Measurements from ENCODE around the gene PKLR. TPM values are rescaled to one million over a fixed set of nuclear protein-coding genes. Genes with fewer than 3 reads are reported as not detected.
"Not testable (repeated sequence)": the region's sequence is repeated elsewhere in the genome, so short reads cannot be mapped to it uniquely, and the experiment has no call there.

The PKLR gene
- under 1 TPM; 0.02 to 0.04 TPM for polyA plus RNA-seq

GRCh38 chr1:155301342-155301841, at the start of gene PKLR:
Gene PKLR, minus strand, starts transcription at chr1:155301438. Its CDS starts 43 bp downstream, at chr1:155301395.
- 85 to 91% methylated on average over 5 of the region's 5 CpGs for WGBS, 2 donors
- Histone ChIP-seq H3K4me3 (ENCODE audit: low read depth in 1 of 2, low read length in 2 of 2) (no peak within 1 kb of the TSS), H3K27ac (ENCODE audit: low read depth in 2 of 2, low read length in 1 of 2) (no peak within 1 kb of the TSS), H3K36me3 (ENCODE audit: control insufficient read depth in 2 of 2, insufficient read depth in 2 of 2, low read length in 1 of 2) (no peaks in the 10 kb centered on the region), H3K27me3 (ENCODE audit: control insufficient read depth in 1 of 2, insufficient read depth in 2 of 2, low read length in 2 of 2) (no peaks in the 10 kb centered on the region), H3K4me1 (ENCODE audit: control insufficient read depth in 2 of 2, insufficient read depth in 2 of 2, low read length in 1 of 2) (peaks cover 0 to 5% of the 10 kb centered on the region in 2 donors), H3K9me3 (ENCODE audit: control insufficient read depth in 2 of 2, insufficient read depth in 1 of 2, low read depth in 1 of 2, low read length in 1 of 2) (no peaks in the 10 kb centered on the region)

GRCh38 chr1:155342842-155343241, 41.6 kb upstream of the PKLR start:
- peaks cover 18 to 28% of the 10 kb centered on the region in 2 donors for H3K36me3 ChIP-seq (ENCODE audit: control insufficient read depth in 2 of 2, insufficient read depth in 2 of 2, low read length in 1 of 2)
- H3K27ac ChIP-seq (ENCODE audit: low read depth in 2 of 2, low read length in 1 of 2): no peak overlapping the region
- no peaks in the 10 kb centered on the region for H3K27me3 ChIP-seq (ENCODE audit: control insufficient read depth in 1 of 2, insufficient read depth in 2 of 2, low read length in 2 of 2)
- no peaks in the 10 kb centered on the region for H3K4me1 ChIP-seq (ENCODE audit: control insufficient read depth in 2 of 2, insufficient read depth in 2 of 2, low read length in 1 of 2)
- H3K4me3 ChIP-seq (ENCODE audit: low read depth in 1 of 2, low read length in 2 of 2): no peak overlapping the region
- H3K9me3 ChIP-seq (ENCODE audit: control insufficient read depth in 2 of 2, insufficient read depth in 1 of 2, low read depth in 1 of 2, low read length in 1 of 2): no peaks in the 10 kb centered on the region
- 87 to 92% methylated on average over 3 of the region's 3 CpGs for WGBS, 2 donors

GRCh38 chr1:155339515-155340097, 38.4 kb upstream of the PKLR start:
- Histone ChIP-seq H3K36me3 (ENCODE audit: control insufficient read depth in 2 of 2, insufficient read depth in 2 of 2, low read length in 1 of 2) (peaks cover 30 to 32% of the 10 kb centered on the region in 2 donors), H3K27me3 (ENCODE audit: control insufficient read depth in 1 of 2, insufficient read depth in 2 of 2, low read length in 2 of 2) (no peaks in the 10 kb centered on the region), H3K4me1 (ENCODE audit: control insufficient read depth in 2 of 2, insufficient read depth in 2 of 2, low read length in 1 of 2) (no peaks in the 10 kb centered on the region), H3K27ac (ENCODE audit: low read depth in 2 of 2, low read length in 1 of 2) (no peak overlapping the region), H3K4me3 (ENCODE audit: low read depth in 1 of 2, low read length in 2 of 2) (no peak overlapping the region), H3K9me3 (ENCODE audit: control insufficient read depth in 2 of 2, insufficient read depth in 1 of 2, low read depth in 1 of 2, low read length in 1 of 2) (no peaks in the 10 kb centered on the region)
- 93% methylated on average over 8 of the region's 8 CpGs for WGBS, 2 donors

- Histone ChIP-seq H3K36me3 (ENCODE audit: control insufficient read depth in 2 of 2, insufficient read depth in 2 of 2, low read length in 1 of 2) (peaks cover 26% of the 10 kb centered on the region in 2 donors), H3K27ac (ENCODE audit: low read depth in 2 of 2, low read length in 1 of 2) (no peak overlapping the region), H3K27me3 (ENCODE audit: control insufficient read depth in 1 of 2, insufficient read depth in 2 of 2, low read length in 2 of 2) (no peaks in the 10 kb centered on the region), H3K9me3 (ENCODE audit: control insufficient read depth in 2 of 2, insufficient read depth in 1 of 2, low read depth in 1 of 2, low read length in 1 of 2) (no peaks in the 10 kb centered on the region), H3K4me3 (ENCODE audit: low read depth in 1 of 2, low read length in 2 of 2) (no peak overlapping the region), H3K4me1 (ENCODE audit: control insufficient read depth in 2 of 2, insufficient read depth in 2 of 2, low read length in 1 of 2) (no peaks in the 10 kb centered on the region)
- WGBS, 2 donors: 60 to 67% methylated on average over 1 of the region's 1 CpG
Measured at GRCh38 chr1:155334962-155335361, 33.7 kb upstream of the PKLR start.

- no peak overlapping the region for H3K27ac ChIP-seq (ENCODE audit: low read depth in 2 of 2, low read length in 1 of 2)
- no peaks in the 10 kb centered on the region for H3K27me3 ChIP-seq (ENCODE audit: control insufficient read depth in 1 of 2, insufficient read depth in 2 of 2, low read length in 2 of 2)
- H3K9me3 ChIP-seq (ENCODE audit: control insufficient read depth in 2 of 2, insufficient read depth in 1 of 2, low read depth in 1 of 2, low read length in 1 of 2): no peaks in the 10 kb centered on the region
- peaks cover 0 to 9% of the 10 kb centered on the region in 2 donors for H3K4me1 ChIP-seq (ENCODE audit: control insufficient read depth in 2 of 2, insufficient read depth in 2 of 2, low read length in 1 of 2)
- H3K4me3 ChIP-seq (ENCODE audit: low read depth in 1 of 2, low read length in 2 of 2): no peak overlapping the region
- peaks cover 8 to 25% of the 10 kb centered on the region in 2 donors for H3K36me3 ChIP-seq (ENCODE audit: control insufficient read depth in 2 of 2, insufficient read depth in 2 of 2, low read length in 1 of 2)
- 77 to 91% methylated on average over 11 of the region's 11 CpGs for WGBS, 2 donors
Measured at GRCh38 chr1:155329980-155330598, 28.9 kb upstream of the PKLR start.

GRCh38 chr1:155328856-155329255, 27.6 kb upstream of the PKLR start:
- 81 to 84% methylated on average over 7 of the region's 7 CpGs for WGBS, 2 donors

GRCh38 chr1:155327981-155328380, 26.7 kb upstream of the PKLR start:
- Histone ChIP-seq H3K9me3 (ENCODE audit: control insufficient read depth in 2 of 2, insufficient read depth in 1 of 2, low read depth in 1 of 2, low read length in 1 of 2) (no peaks in the 10 kb centered on the region), H3K27me3 (ENCODE audit: control insufficient read depth in 1 of 2, insufficient read depth in 2 of 2, low read length in 2 of 2) (no peaks in the 10 kb centered on the region), H3K27ac (ENCODE audit: low read depth in 2 of 2, low read length in 1 of 2) (no peak overlapping the region), H3K4me1 (ENCODE audit: control insufficient read depth in 2 of 2, insufficient read depth in 2 of 2, low read length in 1 of 2) (peaks cover 0 to 9% of the 10 kb centered on the region in 2 donors), H3K4me3 (ENCODE audit: low read depth in 1 of 2, low read length in 2 of 2) (no peak overlapping the region), H3K36me3 (ENCODE audit: control insufficient read depth in 2 of 2, insufficient read depth in 2 of 2, low read length in 1 of 2) (peaks cover 4 to 20% of the 10 kb centered on the region in 2 donors)
- WGBS, 2 donors: 85 to 86% methylated on average over 4 of the region's 4 CpGs

More at GRCh38 chr1:155328856-155329255, 27.6 kb upstream of the PKLR start:
- H3K4me3 ChIP-seq (ENCODE audit: low read depth in 1 of 2, low read length in 2 of 2); H3K27me3 ChIP-seq (ENCODE audit: control insufficient read depth in 1 of 2, insufficient read depth in 2 of 2, low read length in 2 of 2); H3K27ac ChIP-seq (ENCODE audit: low read depth in 2 of 2, low read length in 1 of 2); H3K9me3 ChIP-seq (ENCODE audit: control insufficient read depth in 2 of 2, insufficient read depth in 1 of 2, low read depth in 1 of 2, low read length in 1 of 2); H3K4me1 ChIP-seq (ENCODE audit: control insufficient read depth in 2 of 2, insufficient read depth in 2 of 2, low read length in 1 of 2): not testable (repeated sequence)
- H3K36me3 ChIP-seq (ENCODE audit: control insufficient read depth in 2 of 2, insufficient read depth in 2 of 2, low read length in 1 of 2): peaks cover 4 to 20% of the 10 kb centered on the region in 2 donors

GRCh38 chr1:155326631-155327037, 25.4 kb upstream of the PKLR start:
- H3K36me3 ChIP-seq (ENCODE audit: control insufficient read depth in 2 of 2, insufficient read depth in 2 of 2, low read length in 1 of 2): peaks cover 4 to 20% of the 10 kb centered on the region in 2 donors
- H3K4me1 ChIP-seq (ENCODE audit: control insufficient read depth in 2 of 2, insufficient read depth in 2 of 2, low read length in 1 of 2): peaks cover 2 to 14% of the 10 kb centered on the region in 2 donors
- H3K9me3 ChIP-seq (ENCODE audit: control insufficient read depth in 2 of 2, insufficient read depth in 1 of 2, low read depth in 1 of 2, low read length in 1 of 2): no peaks in the 10 kb centered on the region
- no peak overlapping the region for H3K4me3 ChIP-seq (ENCODE audit: low read depth in 1 of 2, low read length in 2 of 2)
- no peak overlapping the region for H3K27ac ChIP-seq (ENCODE audit: low read depth in 2 of 2, low read length in 1 of 2)
- no peaks in the 10 kb centered on the region for H3K27me3 ChIP-seq (ENCODE audit: control insufficient read depth in 1 of 2, insufficient read depth in 2 of 2, low read length in 2 of 2)
- WGBS, 2 donors: 86% methylated on average over 7 of the region's 7 CpGs

- Histone ChIP-seq H3K9me3 (ENCODE audit: control insufficient read depth in 2 of 2, insufficient read depth in 1 of 2, low read depth in 1 of 2, low read length in 1 of 2) (no peaks in the 10 kb centered on the region), H3K4me3 (ENCODE audit: low read depth in 1 of 2, low read length in 2 of 2) (no peak overlapping the region), H3K36me3 (ENCODE audit: control insufficient read depth in 2 of 2, insufficient read depth in 2 of 2, low read length in 1 of 2) (peaks cover 4 to 20% of the 10 kb centered on the region in 2 donors), H3K4me1 (ENCODE audit: control insufficient read depth in 2 of 2, insufficient read depth in 2 of 2, low read length in 1 of 2) (peaks cover 2 to 14% of the 10 kb centered on the region in 2 donors), H3K27me3 (ENCODE audit: control insufficient read depth in 1 of 2, insufficient read depth in 2 of 2, low read length in 2 of 2) (no peaks in the 10 kb centered on the region), H3K27ac (ENCODE audit: low read depth in 2 of 2, low read length in 1 of 2) (peak overlapping the region in 1 of 2 donors; percentile 43)
- WGBS, 2 donors: 79 to 85% methylated on average over 6 of the region's 6 CpGs
Measured at GRCh38 chr1:155326020-155326526, 24.8 kb upstream of the PKLR start.
